Anterior cingulate cortex (tissue), 58 donors: ENCODE results near the gene DGCR2.
"Not testable (repeated sequence)": the region's sequence is repeated elsewhere in the genome, so short reads cannot be mapped to it uniquely, and the experiment has no call there.

Experiments
- DNase-seq, 58 donors: peaks; one replicate each; lab custom pipeline; 2025; lab: John Stamatoyannopoulos, UW

DGCR2 gene

GRCh38 chr22:19035474-19036228 is 86.6 kb downstream of the DGCR2 start:
- no peak for DNase-seq

GRCh38 chr22:19035126-19035473 is 87.1 kb downstream of the DGCR2 start:
- DNase-seq, result not testable (repeated sequence)

- not testable (repeated sequence) for DNase-seq
Observed at GRCh38 chr22:19034724-19035120, 87.5 kb downstream of the DGCR2 start.

- not testable (repeated sequence) for DNase-seq
Observed at GRCh38 chr22:19034031-19034723, 88.0 kb downstream of the DGCR2 start.

GRCh38 chr22:19033568-19033905 is 88.7 kb downstream of the DGCR2 start:
- DNase-seq, result not testable (repeated sequence)

- not testable (repeated sequence) for DNase-seq
Observed at GRCh38 chr22:19032898-19033567, 89.2 kb downstream of the DGCR2 start.

GRCh38 chr22:19032156-19032785 is 89.9 kb downstream of the DGCR2 start:
- DNase-seq, result not testable (repeated sequence)

- DNase-seq, result not testable (repeated sequence)
Observed at GRCh38 chr22:19030889-19031252, 91.3 kb downstream of the DGCR2 start.

GRCh38 chr22:19030226-19030888 is 91.9 kb downstream of the DGCR2 start:
- DNase-seq, result not testable (repeated sequence)

GRCh38 chr22:19029113-19030103 is 92.8 kb downstream of the DGCR2 start:
- DNase-seq, result not testable (repeated sequence)

GRCh38 chr22:19028060-19028455 is 94.2 kb downstream of the DGCR2 start:
- not testable (repeated sequence) for DNase-seq

GRCh38 chr22:19027371-19028059 is 94.7 kb downstream of the DGCR2 start:
- DNase-seq, result not testable (repeated sequence)

GRCh38 chr22:19026080-19026479 is 96.1 kb downstream of the DGCR2 start:
- DNase-seq, result not testable (repeated sequence)

- DNase-seq, result not testable (repeated sequence)
Observed at GRCh38 chr22:19024956-19025489, 97.2 kb downstream of the DGCR2 start.

- DNase-seq, result not testable (repeated sequence)
Observed at GRCh38 chr22:19023931-19024330, 98.3 kb downstream of the DGCR2 start.

- DNase-seq, result no peak
Observed at GRCh38 chr22:19022755-19023154, 99.5 kb downstream of the DGCR2 start.

GRCh38 chr22:19019679-19020032 is 102.6 kb downstream of the DGCR2 start:
- no peak for DNase-seq

- no peak for DNase-seq
Observed at GRCh38 chr22:19019029-19019678, 103.1 kb downstream of the DGCR2 start.
